Thyroid gland (tissue), 4 donors: Measurements from ENCODE around the gene KRTAP10-10. TPM values are rescaled to one million over a fixed set of nuclear protein-coding genes. Genes with fewer than 3 reads are reported as not detected.

Experiments
- DNase-seq, 2 donors: peaks; one replicate each; pipeline ENCODE4 v3.0.0-alpha.2; 2019
- H3K27ac ChIP-seq, 3 donors: fragments of 200-600 bp; sonication (generic); 1 replicate in 2 of 3; 2 replicates in 1 of 3; pipeline ENCODE4 v1.5.1; 2016 to 2019; ENCODE audit warnings: mild to moderate bottlenecking in 1 of 3, moderate library complexity in 1 of 3
- H3K27me3 ChIP-seq: fragments of 200-600 bp; sonication (generic); one replicate; pipeline ENCODE4 v1.5.1; 2019
- H3K36me3 ChIP-seq, 2 donors: fragments of 200-600 bp; sonication (generic); one replicate each; pipeline ENCODE4 v1.5.1; 2016 to 2019
- H3K4me1 ChIP-seq, 2 donors: fragments of 200-600 bp; sonication (generic); one replicate each; pipeline ENCODE4 v1.5.1; 2017 to 2019
- H3K4me3 ChIP-seq, 3 donors: fragments of 200-600 bp; sonication (generic); replicated peaks in 1 of 3; 1 replicate in 2 of 3; 2 replicates in 1 of 3; pipeline ENCODE4 v1.5.1; 2016; ENCODE audit warnings: mild to moderate bottlenecking in 1 of 3
- H3K9me3 ChIP-seq: fragments of 200-600 bp; sonication (generic); one replicate; pipeline ENCODE4 v1.5.1; 2017
- POLR2A ChIP-seq, 2 donors: fragments of 450-650 bp; IDR thresholded peaks; one replicate each; pipeline ENCODE4 v1.6.1; 2017; ENCODE audit warnings: antibody characterized with exemption in 2 of 2, mild to moderate bottlenecking in 2 of 2, moderate library complexity in 1 of 2
- WGBS, 2 donors: methylation state at CpG; one replicate each; pipeline ENCODE4 v1.1.5; 2017; 5-methylcytosine and 5-hydroxymethylcytosine counted together
- intact Hi-C: fragments of 100-400 bp; cut with DNase I; formaldehyde crosslinking; loops from one replicate; pipeline ENCODE4 v1.15.1; 2023
- small RNA-seq: library from RNA; depleted of rRNA; stranded (forward); fragments of <200 nt; gene quantifications from one replicate; pipeline ENCODE3, GENCODE V24; 2016
- total RNA-seq, 4 donors: library from RNA; depleted of rRNA; stranded (reverse); fragments of >200 nt; gene quantifications; one replicate each; pipeline ENCODE4 v1.2.3, GENCODE V29; 2016

The KRTAP10-10 gene
- total RNA-seq, 4 donors from 2014 or later, result not detected

- intact Hi-C loops, result no loop called here
- 60 to 83% methylated on average over 11 of the region's 11 CpGs for WGBS, 2 donors
- no peak overlapping the region for H3K4me3 ChIP-seq
- no peaks in the 10 kb centered on the region for H3K27me3 ChIP-seq
- no peaks in the 10 kb centered on the region for H3K9me3 ChIP-seq
- H3K27ac ChIP-seq, result no peak overlapping the region
- no peaks in the 10 kb centered on the region for H3K36me3 ChIP-seq
- TF ChIP-seq POLR2A (IDR thresholded peaks at IDR 0.05), result no peak
- H3K4me1 ChIP-seq, result no peaks in the 10 kb centered on the region
- DNase-seq, result no peak
Measured at GRCh38 chr21:44687671-44688070, 50.5 kb downstream of the KRTAP10-10 start.

Small RNA genes lying within 50 kb of the gene (small RNA-seq; reads per million reads assigned to genes)
- gene KRTAP12-6P, result not detected

Other genes with a start within 250 kb of the KRTAP10-10 start
- gene LRRC3, start 181.8 kb upstream of the KRTAP10-10 start, total RNA-seq, result under 1 TPM; 0.78 to 0.92 (median 0.85) TPM
- gene KRTAP10-1, start 97.2 kb upstream of the KRTAP10-10 start, total RNA-seq, result not detected
- gene KRTAP10-2, start 85.9 kb upstream of the KRTAP10-10 start, total RNA-seq, result not detected
- gene KRTAP10-3, start 78.6 kb upstream of the KRTAP10-10 start, total RNA-seq, result not detected
- gene KRTAP10-4, start 63.6 kb upstream of the KRTAP10-10 start, total RNA-seq, result not detected
- gene KRTAP10-5, start 56.8 kb upstream of the KRTAP10-10 start, total RNA-seq, result under 1 TPM in 1 of 4 donors, not detected in 3; 0.78 TPM
- not detected for gene KRTAP10-6, start 44.9 kb upstream of the KRTAP10-10 start, total RNA-seq
- not detected for gene KRTAP10-7, start 36.8 kb upstream of the KRTAP10-10 start, total RNA-seq
- gene KRTAP10-8, start 25.3 kb upstream of the KRTAP10-10 start, total RNA-seq, result not detected
- gene KRTAP10-9, start 10.3 kb upstream of the KRTAP10-10 start, total RNA-seq, result not detected
- gene KRTAP10-11, start 9.1 kb downstream of the KRTAP10-10 start, total RNA-seq, result not detected
- not detected for gene KRTAP12-4, start 17.3 kb downstream of the KRTAP10-10 start, total RNA-seq
- gene KRTAP12-3, start 20.6 kb downstream of the KRTAP10-10 start, total RNA-seq, result not detected
- under 1 TPM in 1 of 4 donors, not detected in 3; 0.89 TPM for gene KRTAP12-2, start 29.6 kb downstream of the KRTAP10-10 start, total RNA-seq
- gene KRTAP12-1, start 44.8 kb downstream of the KRTAP10-10 start, total RNA-seq, result under 1 TPM in 1 of 4 donors, not detected in 3; 0.78 TPM
- not detected for gene KRTAP10-12, start 59.8 kb downstream of the KRTAP10-10 start, total RNA-seq
- gene TSPEAR, start 74.2 kb downstream of the KRTAP10-10 start, total RNA-seq, result 1 to 10 TPM in 2 of 4 donors, under 1 TPM in 2; 0.21 to 1.3 (median 0.69) TPM
- 100 to 1,000 TPM in 1 of 4 donors, 10 to 100 TPM in 3; 90.4 to 127 (median 95.3) TPM for gene UBE2G2, start 164.5 kb downstream of the KRTAP10-10 start, total RNA-seq
- gene SUMO3, start 180.7 kb downstream of the KRTAP10-10 start, total RNA-seq, result 100 to 1,000 TPM in 1 of 4 donors, 10 to 100 TPM in 3; 65.7 to 127 (median 87.8) TPM
- gene PTTG1IP, start 236.3 kb downstream of the KRTAP10-10 start, total RNA-seq, result 100 to 1,000 TPM; 256 to 374 (median 309) TPM